ENCODE results near the gene RASGRF1. TPM values are rescaled to one million over a fixed set of nuclear protein-coding genes. Genes with fewer than 3 reads are reported as not detected.

RASGRF1 gene
- polyA plus RNA-seq, 3 donors, result 0.11 TPM; not detected in 2

DNA sequence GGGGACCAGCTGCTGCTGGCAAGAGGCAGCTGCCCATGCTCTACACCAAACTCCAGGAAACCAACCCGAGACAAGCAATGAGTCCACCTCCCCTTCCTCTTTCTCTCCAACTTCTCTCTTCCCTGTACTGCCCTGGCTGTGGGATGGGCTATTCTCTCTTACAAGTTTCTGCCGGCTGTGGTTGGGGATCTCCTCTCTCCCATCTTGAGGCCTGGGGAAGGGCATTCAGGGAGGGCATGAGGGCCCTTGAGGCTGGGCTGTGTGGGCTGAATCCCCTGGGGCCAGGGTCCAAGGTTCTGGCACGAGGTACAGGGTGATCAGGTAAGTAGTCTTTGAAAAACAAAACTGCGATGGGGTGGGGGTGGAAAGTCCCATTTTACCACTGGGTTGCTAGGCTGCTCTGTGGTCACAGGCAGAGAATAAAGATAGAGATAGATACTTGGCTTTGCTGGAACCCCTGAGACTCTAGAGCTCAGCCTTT lies 113.4 kb downstream of the RASGRF1 start:
- Histone ChIP-seq H3K4me2 (replicated peaks; ENCODE audit: extremely low read depth, low read length, poor library complexity, severe bottlenecking) (peak overlapping the region; percentile 62), H4K20me1 (ENCODE audit: insufficient read depth, low read length) (no peaks in the 10 kb centered on the region), H3K4me1 (ENCODE audit: control insufficient read depth in 1 of 2, insufficient read depth in 2 of 2, low read length in 2 of 2) (peaks cover 37 to 38% of the 10 kb centered on the region in 2 donors), H3K27ac (ENCODE audit: low read depth in 1 of 2, low read length in 2 of 2) (peak overlapping the region; percentile 71 to 83), H3K4me3 (replicated peaks in 1 of 3; ENCODE audit: low read depth in 2 of 3, low read length in 3 of 3) (peak overlapping the region in 1 of 3 experiments; percentile 45), H2AFZ (ENCODE audit: insufficient read depth, low read depth, low read length, poor library complexity, severe bottlenecking) (peak overlapping the region; percentile 62), H3K9ac (ENCODE audit: insufficient read depth, low read length, poor library complexity, severe bottlenecking) (peak overlapping the region; percentile 39), H3K36me3 (replicated peaks in 1 of 2; ENCODE audit: control insufficient read depth in 1 of 2, insufficient read depth in 2 of 2, low read length in 2 of 2) (no peaks in the 10 kb centered on the region), H3K27me3 (ENCODE audit: control insufficient read depth in 2 of 2, insufficient read depth in 2 of 2, low read length in 2 of 2) (no peaks in the 10 kb centered on the region), H3K9me3 (replicated peaks in 1 of 2; ENCODE audit: control insufficient read depth in 1 of 2, insufficient read depth in 1 of 2, low read length in 2 of 2) (no peaks in the 10 kb centered on the region), H3K79me2 (ENCODE audit: insufficient read depth, low read length) (no peaks in the 10 kb centered on the region)
- peaks cover 0 to 3% (median 1%) of the 10 kb centered on the region in 3 donors for H3K27me3 Mint-ChIP-seq (ENCODE audit: low read depth in 3 of 3)
- TF ChIP-seq, protein P1, sequence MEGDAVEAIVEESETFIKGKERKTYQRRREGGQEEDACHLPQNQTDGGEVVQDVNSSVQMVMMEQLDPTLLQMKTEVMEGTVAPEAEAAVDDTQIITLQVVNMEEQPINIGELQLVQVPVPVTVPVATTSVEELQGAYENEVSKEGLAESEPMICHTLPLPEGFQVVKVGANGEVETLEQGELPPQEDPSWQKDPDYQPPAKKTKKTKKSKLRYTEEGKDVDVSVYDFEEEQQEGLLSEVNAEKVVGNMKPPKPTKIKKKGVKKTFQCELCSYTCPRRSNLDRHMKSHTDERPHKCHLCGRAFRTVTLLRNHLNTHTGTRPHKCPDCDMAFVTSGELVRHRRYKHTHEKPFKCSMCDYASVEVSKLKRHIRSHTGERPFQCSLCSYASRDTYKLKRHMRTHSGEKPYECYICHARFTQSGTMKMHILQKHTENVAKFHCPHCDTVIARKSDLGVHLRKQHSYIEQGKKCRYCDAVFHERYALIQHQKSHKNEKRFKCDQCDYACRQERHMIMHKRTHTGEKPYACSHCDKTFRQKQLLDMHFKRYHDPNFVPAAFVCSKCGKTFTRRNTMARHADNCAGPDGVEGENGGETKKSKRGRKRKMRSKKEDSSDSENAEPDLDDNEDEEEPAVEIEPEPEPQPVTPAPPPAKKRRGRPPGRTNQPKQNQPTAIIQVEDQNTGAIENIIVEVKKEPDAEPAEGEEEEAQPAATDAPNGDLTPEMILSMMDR (IDR thresholded peaks at IDR 0.05), result no peak
- DNase-seq, result peak; percentile 64 to 78 (median 74)
- intact Hi-C loops (cut with micrococcal nuclease), result loop anchor here in 1 of 2 donors (5.0 kb wide), 1 partner anchor 35 kb away; no protein-coding TSS in a partner anchor
- 58% methylated on average over 1 of the region's 4 CpGs for WGBS (ENCODE audit: insufficient coverage)
- H3K9me3 Mint-ChIP-seq, result peaks cover 0 to 3% (median 0%) of the 10 kb centered on the region in 7 donors
- peaks cover 44% of the 10 kb centered on the region for H3K4me1 Mint-ChIP-seq
- H3K27ac Mint-ChIP-seq, result peak overlapping the region; percentile 88 to 94 (median 92)
- peaks cover 0 to 2% of the 10 kb centered on the region in 2 donors for H3K36me3 Mint-ChIP-seq
- peak overlapping the region; percentile 31 to 68 for H3K4me3 Mint-ChIP-seq

GRCh38 chr15:78976691-78977090 lies 113.9 kb downstream of the RASGRF1 start:
- Histone ChIP-seq H3K9me3 (replicated peaks in 1 of 2; ENCODE audit: control insufficient read depth in 1 of 2, insufficient read depth in 1 of 2, low read length in 2 of 2) (no peaks in the 10 kb centered on the region), H3K4me3 (replicated peaks in 1 of 3; ENCODE audit: low read depth in 2 of 3, low read length in 3 of 3) (peak overlapping the region in 1 of 3 experiments; percentile 45), H3K27me3 (ENCODE audit: control insufficient read depth in 2 of 2, insufficient read depth in 2 of 2, low read length in 2 of 2) (no peaks in the 10 kb centered on the region), H3K4me2 (replicated peaks; ENCODE audit: extremely low read depth, low read length, poor library complexity, severe bottlenecking) (peak overlapping the region; percentile 62), H3K4me1 (ENCODE audit: control insufficient read depth in 1 of 2, insufficient read depth in 2 of 2, low read length in 2 of 2) (peaks cover 33 to 34% of the 10 kb centered on the region in 2 donors), H2AFZ (ENCODE audit: insufficient read depth, low read depth, low read length, poor library complexity, severe bottlenecking) (peak overlapping the region; percentile 62), H3K27ac (ENCODE audit: low read depth in 1 of 2, low read length in 2 of 2) (peak overlapping the region; percentile 71 to 83), H3K9ac (ENCODE audit: insufficient read depth, low read length, poor library complexity, severe bottlenecking) (peak overlapping the region; percentile 39), H3K79me2 (ENCODE audit: insufficient read depth, low read length) (no peaks in the 10 kb centered on the region), H3K36me3 (replicated peaks in 1 of 2; ENCODE audit: control insufficient read depth in 1 of 2, insufficient read depth in 2 of 2, low read length in 2 of 2) (no peaks in the 10 kb centered on the region), H4K20me1 (ENCODE audit: insufficient read depth, low read length) (no peaks in the 10 kb centered on the region)
- peaks cover 0 to 3% (median 1%) of the 10 kb centered on the region in 3 donors for H3K27me3 Mint-ChIP-seq (ENCODE audit: low read depth in 3 of 3)
- peaks cover 0 to 2% of the 10 kb centered on the region in 2 donors for H3K36me3 Mint-ChIP-seq
- TF ChIP-seq, protein P1 (IDR thresholded peaks at IDR 0.05), result no peak
- peak overlapping the region in 1 of 2 donors; percentile 68 for H3K4me3 Mint-ChIP-seq
- peaks cover 41% of the 10 kb centered on the region for H3K4me1 Mint-ChIP-seq
- peaks cover 0 to 3% (median 0%) of the 10 kb centered on the region in 7 donors for H3K9me3 Mint-ChIP-seq
- DNase-seq, result peak; percentile 17 to 34 (median 24)
- H3K27ac Mint-ChIP-seq, result peak overlapping the region; percentile 88 to 94 (median 92)
- intact Hi-C loops (cut with micrococcal nuclease), result loop anchor here in 1 of 2 donors (5.0 kb wide), 1 partner anchor 34 kb away; no protein-coding TSS in a partner anchor
- 50% methylated on average over 2 of the region's 7 CpGs for WGBS (ENCODE audit: insufficient coverage)
